H54 (cell line): Measurements from ENCODE around the gene NCKAP5L.
A peak's percentile ranks its signal among the peaks of the same experiment; 100 is the strongest.
"Not testable (repeated sequence)": the region's sequence is repeated elsewhere in the genome, so short reads cannot be mapped to it uniquely, and the experiment has no call there.

Experiments
- DNase-seq: peaks from one replicate; pipeline ENCODE4 v3.0.0; 2011; ENCODE audit warnings: low spot score, mixed read lengths; ENCODE audit not compliant: insufficient read length
- FAIRE-seq: peaks from 3 replicates; lab custom pipeline; 2011; peaks lifted over from hg19 to GRCh38; lab: Jason Lieb, UNC
- POLR2A ChIP-seq: IDR thresholded peaks from 2 replicates; pipeline ENCODE4 v1.6.1; 2011; ENCODE audit warnings: low read depth, mild to moderate bottlenecking, low read length

Gene NCKAP5L, protein sequence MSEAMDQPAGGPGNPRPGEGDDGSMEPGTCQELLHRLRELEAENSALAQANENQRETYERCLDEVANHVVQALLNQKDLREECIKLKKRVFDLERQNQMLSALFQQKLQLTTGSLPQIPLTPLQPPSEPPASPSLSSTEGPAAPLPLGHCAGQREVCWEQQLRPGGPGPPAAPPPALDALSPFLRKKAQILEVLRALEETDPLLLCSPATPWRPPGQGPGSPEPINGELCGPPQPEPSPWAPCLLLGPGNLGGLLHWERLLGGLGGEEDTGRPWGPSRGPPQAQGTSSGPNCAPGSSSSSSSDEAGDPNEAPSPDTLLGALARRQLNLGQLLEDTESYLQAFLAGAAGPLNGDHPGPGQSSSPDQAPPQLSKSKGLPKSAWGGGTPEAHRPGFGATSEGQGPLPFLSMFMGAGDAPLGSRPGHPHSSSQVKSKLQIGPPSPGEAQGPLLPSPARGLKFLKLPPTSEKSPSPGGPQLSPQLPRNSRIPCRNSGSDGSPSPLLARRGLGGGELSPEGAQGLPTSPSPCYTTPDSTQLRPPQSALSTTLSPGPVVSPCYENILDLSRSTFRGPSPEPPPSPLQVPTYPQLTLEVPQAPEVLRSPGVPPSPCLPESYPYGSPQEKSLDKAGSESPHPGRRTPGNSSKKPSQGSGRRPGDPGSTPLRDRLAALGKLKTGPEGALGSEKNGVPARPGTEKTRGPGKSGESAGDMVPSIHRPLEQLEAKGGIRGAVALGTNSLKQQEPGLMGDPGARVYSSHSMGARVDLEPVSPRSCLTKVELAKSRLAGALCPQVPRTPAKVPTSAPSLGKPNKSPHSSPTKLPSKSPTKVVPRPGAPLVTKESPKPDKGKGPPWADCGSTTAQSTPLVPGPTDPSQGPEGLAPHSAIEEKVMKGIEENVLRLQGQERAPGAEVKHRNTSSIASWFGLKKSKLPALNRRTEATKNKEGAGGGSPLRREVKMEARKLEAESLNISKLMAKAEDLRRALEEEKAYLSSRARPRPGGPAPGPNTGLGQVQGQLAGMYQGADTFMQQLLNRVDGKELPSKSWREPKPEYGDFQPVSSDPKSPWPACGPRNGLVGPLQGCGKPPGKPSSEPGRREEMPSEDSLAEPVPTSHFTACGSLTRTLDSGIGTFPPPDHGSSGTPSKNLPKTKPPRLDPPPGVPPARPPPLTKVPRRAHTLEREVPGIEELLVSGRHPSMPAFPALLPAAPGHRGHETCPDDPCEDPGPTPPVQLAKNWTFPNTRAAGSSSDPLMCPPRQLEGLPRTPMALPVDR (N-terminal part only)

GRCh38 chr12:49828133-49829091 is at the start of gene NCKAP5L:
TSS of gene NCKAP5L (minus strand) at chr12:49828413. CDS start at chr12:49804044, 24,369 bp downstream.
- peak; percentile 6 for FAIRE-seq
- peak; percentile 35 for TF ChIP-seq POLR2A
- peak; percentile 89 for DNase-seq

- TF ChIP-seq POLR2A = no peak
- DNase-seq = no peak
- FAIRE-seq = no peak
Measured at GRCh38 chr12:49877066-49877465, 48.9 kb upstream of the NCKAP5L start.

DNA sequence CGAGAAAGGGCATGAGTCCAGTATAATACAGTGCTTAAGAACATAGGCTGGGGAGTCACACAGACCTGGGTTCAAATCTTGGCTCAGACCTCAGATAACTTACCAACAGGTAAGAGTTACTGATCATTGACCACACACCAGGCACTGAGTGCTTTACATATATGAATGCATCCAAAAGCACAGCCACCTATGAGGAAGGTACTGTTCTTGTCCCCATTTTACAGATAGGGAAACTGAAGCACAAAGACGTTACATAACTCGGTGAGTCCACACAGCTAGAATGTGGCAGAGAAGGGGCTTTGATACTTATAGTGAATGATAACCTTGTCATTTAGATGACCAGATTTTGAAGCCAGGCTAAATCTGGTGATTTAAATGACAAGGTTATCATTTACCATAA is 47.9 kb upstream of the NCKAP5L start:
- no peak for TF ChIP-seq POLR2A
- DNase-seq = no peak
- FAIRE-seq = no peak

- TF ChIP-seq POLR2A = no peak
- FAIRE-seq (no peak), DNase-seq (no peak)
Measured at GRCh38 chr12:49875115-49875720, 47.0 kb upstream of the NCKAP5L start.

DNA sequence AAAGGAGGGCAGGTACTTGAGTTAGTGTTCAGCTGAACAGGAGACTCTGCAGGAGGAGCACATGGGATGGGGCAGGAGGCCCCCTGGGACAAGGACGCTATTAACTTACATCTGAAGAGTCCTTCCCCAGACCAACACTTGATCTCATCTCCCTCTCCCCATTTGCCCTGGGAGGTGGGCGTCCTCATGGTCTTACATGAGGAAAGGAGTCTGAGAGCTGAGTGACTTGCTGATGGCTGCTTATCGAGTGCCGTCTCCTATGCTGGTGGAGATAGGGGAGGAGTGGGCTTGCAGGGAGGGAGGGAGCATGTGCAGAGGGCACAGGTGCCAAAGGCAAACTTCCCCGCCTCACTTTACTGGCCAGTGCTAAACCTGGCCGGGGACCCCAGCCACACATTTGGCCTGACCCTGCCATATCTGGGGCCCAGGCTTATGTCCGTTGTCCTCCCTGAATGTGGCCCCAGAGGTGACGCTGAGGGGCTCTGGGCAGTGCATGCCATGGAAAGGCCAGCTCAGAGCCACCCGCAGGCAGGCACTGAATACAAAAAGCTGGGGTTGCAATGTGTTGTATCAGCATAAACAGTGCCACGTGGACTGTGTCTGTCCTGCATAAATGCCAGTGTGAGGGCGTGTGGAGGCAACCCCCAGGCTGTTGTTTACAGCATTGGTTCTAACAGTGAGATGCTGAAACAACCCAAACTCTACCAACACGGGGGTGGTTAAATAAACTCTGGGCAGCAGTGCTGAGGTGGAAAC is 46.1 kb upstream of the NCKAP5L start:
- TF ChIP-seq POLR2A = no peak
- FAIRE-seq (no peak), DNase-seq (no peak)

DNA sequence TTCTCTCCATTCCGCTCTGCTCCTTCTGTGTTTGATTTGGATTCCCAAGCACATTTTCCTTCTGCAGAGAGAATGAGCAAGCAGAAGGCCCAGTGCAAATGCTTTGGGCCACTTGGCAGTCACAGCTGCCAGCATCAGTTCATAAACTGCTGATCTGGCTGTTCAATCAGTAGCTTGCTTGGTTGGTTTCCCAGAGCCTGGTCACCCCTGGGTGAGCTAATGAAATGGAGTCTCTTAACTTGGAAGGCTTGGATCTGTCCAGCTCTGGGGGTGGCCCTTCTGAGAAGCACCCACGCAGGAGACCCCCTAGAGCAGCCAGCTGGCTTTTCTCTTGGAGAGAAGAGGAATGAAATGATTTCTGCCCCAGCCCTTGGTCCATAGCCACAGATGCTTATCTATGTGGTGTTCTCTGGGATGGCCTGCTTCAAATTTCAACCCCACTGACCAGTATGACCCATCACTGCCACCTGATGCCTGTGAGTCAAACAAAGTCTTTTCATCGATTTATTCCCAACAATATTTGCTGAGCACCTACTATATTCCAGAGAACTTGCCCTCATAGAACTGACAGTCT is 45.2 kb upstream of the NCKAP5L start:
- no peak for DNase-seq
- TF ChIP-seq POLR2A = no peak
- no peak for FAIRE-seq

GRCh38 chr12:49872781-49873181 is 44.6 kb upstream of the NCKAP5L start:
- no peak for FAIRE-seq
- no peak for TF ChIP-seq POLR2A
- no peak for DNase-seq

- no peak for FAIRE-seq
- no peak for TF ChIP-seq POLR2A
- DNase-seq = no peak
Measured at GRCh38 chr12:49872381-49872780, 44.2 kb upstream of the NCKAP5L start.

DNA sequence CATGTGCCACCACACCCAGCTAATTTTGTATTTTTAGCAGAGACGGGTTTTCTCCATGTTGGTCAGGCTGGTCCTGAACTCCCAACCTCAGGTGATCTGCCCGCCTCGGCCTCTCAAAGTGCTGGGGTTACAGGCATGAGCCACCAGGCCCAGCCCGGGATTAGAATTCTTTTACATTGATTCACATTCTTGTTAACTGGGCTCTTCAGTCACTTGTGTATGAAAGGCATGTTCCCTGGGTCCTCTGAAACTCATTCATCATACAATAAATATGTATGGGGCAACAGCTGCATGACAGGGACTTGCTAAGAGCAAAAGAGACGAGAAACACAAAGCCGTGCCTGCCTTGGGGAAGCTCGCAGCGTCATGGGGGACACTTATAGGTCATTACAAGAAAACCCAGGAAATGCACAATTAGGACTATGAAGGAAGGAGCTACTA is 43.6 kb upstream of the NCKAP5L start:
- not testable (repeated sequence) for DNase-seq, FAIRE-seq

- FAIRE-seq (no peak), DNase-seq (no peak)
- TF ChIP-seq POLR2A = no peak
Measured at GRCh38 chr12:49871263-49871561, 43.0 kb upstream of the NCKAP5L start.

GRCh38 chr12:49870501-49871262 is 42.5 kb upstream of the NCKAP5L start:
- FAIRE-seq = no peak
- TF ChIP-seq POLR2A = no peak
- DNase-seq = no peak
